Right cardiac atrium (tissue), 5 donors: ENCODE results near the gene KHNYN. TPM values are rescaled to one million over a fixed set of nuclear protein-coding genes. Genes with fewer than 3 reads are reported as not detected.
A peak's percentile ranks its signal among the peaks of the same experiment; 100 is the strongest.
"Not testable (repeated sequence)": the region's sequence is repeated elsewhere in the genome, so short reads cannot be mapped to it uniquely, and the experiment has no call there.

Experiments
- ATAC-seq, 2 donors: fragments of 200-7000 bp; cut with Tn5 transposase; one replicate each; pipeline versions ENCODE4 v1.8.0 to v1.9.1; 2020; ENCODE audit warnings: moderate library complexity in 2 of 2, mild to moderate bottlenecking in 1 of 2
- DNase-seq, 3 donors: peaks; one replicate each; pipeline ENCODE4 v3.0.0-alpha.2; 2020
- H3K27ac ChIP-seq: one replicate; pipeline ENCODE4 v1.5.1; 2013; ENCODE audit warnings: mild to moderate bottlenecking, low read length, control low read depth, moderate library complexity
- H3K27me3 ChIP-seq: one replicate; pipeline ENCODE4 v1.6.1; 2013; ENCODE audit not compliant: control insufficient read depth, insufficient read depth
- H3K4me1 ChIP-seq: one replicate; pipeline ENCODE4 v1.6.1; 2013; ENCODE audit warnings: low read length; ENCODE audit not compliant: control insufficient read depth, insufficient read depth
- H3K4me3 ChIP-seq: one replicate; pipeline ENCODE4 v1.5.1; 2013; ENCODE audit warnings: low read length, control low read depth
- H3K9me3 ChIP-seq: one replicate; pipeline ENCODE4 v1.6.1; 2013; ENCODE audit warnings: low read length; ENCODE audit not compliant: control insufficient read depth
- WGBS: extraction: QIAGEN DNeasy Blood & Tissue Kit; methylation state at CpG from one replicate; pipeline ENCODE4 v1.1.7; 2013; 5-methylcytosine and 5-hydroxymethylcytosine counted together
- intact Hi-C, 4 donors: fragments of 100-400 bp; cut with DNase I; formaldehyde crosslinking; loops; one replicate each; pipeline versions ENCODE4 v1.11.0 to v1.14.0; 2022 to 2023
- polyA plus RNA-seq: library from polyadenylated mRNA; stranded (reverse); fragments of 200-250 nt; gene quantifications from one replicate; pipeline ENCODE4 v1.2.3, GENCODE V29; 2013
- total RNA-seq, 4 donors: library from RNA; stranded (reverse); fragmentation: NEBNext Ultra II Directional; extraction: Animal tissue kit (Norgen Biotek cat#: 25700); gene quantifications; one replicate each; pipeline ENCODE4 v1.2.1, GENCODE V29; 2021
- donor health status: healthy with polysubstance abuse.
- donor health status: DM: no; HTN: yes; CAD: no.
- donor health status: DM: no; HTN: no; CAD: no.
- donor health status: DM: no; HTN: yes; CAD: no; lungs with severe emphysema.
- donor health status: DM: yes; HTN: yes; CAD: no.

Gene KHNYN
- total and polyA plus RNA-seq, 5 donors: 19.1 to 27.7 (median 26.0) TPM

- intact Hi-C loops: no loop called here
These were observed 31.6 kb downstream of the KHNYN start for GRCh38 chr14:24461336-24461735.

GRCh38 chr14:24463017-24463883 is 33.5 kb downstream of the KHNYN start:
- DNase-seq (no peak), ATAC-seq (no peak)
- Histone ChIP-seq H3K4me3 (no peak overlapping the region), H3K27me3 (no peaks in the 10 kb centered on the region), H3K9me3 (no peaks in the 10 kb centered on the region), H3K27ac (no peak overlapping the region), H3K4me1 (no peaks in the 10 kb centered on the region)
- intact Hi-C loops: no loop called here
- WGBS: 47% methylated on average over 5 of the region's 5 CpGs

More at GRCh38 chr14:24461336-24461735, 31.6 kb downstream of the KHNYN start:
- no peaks in the 10 kb centered on the region for H3K9me3 ChIP-seq
- DNase-seq: no peak
- no peaks in the 10 kb centered on the region for H3K4me1 ChIP-seq
- H3K27me3 ChIP-seq: no peaks in the 10 kb centered on the region
- H3K27ac ChIP-seq: no peak overlapping the region
- no peak for ATAC-seq
- H3K4me3 ChIP-seq: no peak overlapping the region

- Histone ChIP-seq H3K27ac (no peak overlapping the region), H3K27me3 (no peaks in the 10 kb centered on the region), H3K9me3 (no peaks in the 10 kb centered on the region), H3K4me3 (no peak overlapping the region), H3K4me1 (no peaks in the 10 kb centered on the region)
- ATAC-seq: no peak
- no peak for DNase-seq
- 70% methylated on average over 4 of the region's 4 CpGs for WGBS
- intact Hi-C loops: no loop called here
These were observed 34.4 kb downstream of the KHNYN start for GRCh38 chr14:24463884-24464785.

GRCh38 chr14:24465368-24465767 is 35.6 kb downstream of the KHNYN start:
- DNase-seq: no peak
- 95% methylated on average over 3 of the region's 3 CpGs for WGBS
- intact Hi-C loops: no loop called here
- no peak overlapping the region for H3K4me3 ChIP-seq
- H3K9me3 ChIP-seq: no peaks in the 10 kb centered on the region
- H3K4me1 ChIP-seq: no peaks in the 10 kb centered on the region
- H3K27ac ChIP-seq: no peak overlapping the region
- no peaks in the 10 kb centered on the region for H3K27me3 ChIP-seq
- ATAC-seq: no peak

- H3K4me1 ChIP-seq: no peaks in the 10 kb centered on the region
- no peak for ATAC-seq
- WGBS: 86% methylated on average over 3 of the region's 3 CpGs
- intact Hi-C loops: no loop called here
- H3K27ac ChIP-seq: no peak overlapping the region
- H3K9me3 ChIP-seq: no peaks in the 10 kb centered on the region
- H3K27me3 ChIP-seq: no peaks in the 10 kb centered on the region
- no peak for DNase-seq
- no peak overlapping the region for H3K4me3 ChIP-seq
These were observed 36.1 kb downstream of the KHNYN start for GRCh38 chr14:24465805-24466204.

- H3K4me3 ChIP-seq, ATAC-seq, intact Hi-C loops, H3K4me1 ChIP-seq, H3K9me3 ChIP-seq, H3K27ac ChIP-seq, DNase-seq, H3K27me3 ChIP-seq: not testable (repeated sequence)
- WGBS: 92% methylated on average over 2 of the region's 2 CpGs
These were observed 40.7 kb downstream of the KHNYN start for GRCh38 chr14:24470450-24470849.

GRCh38 chr14:24473211-24473610 is 43.5 kb downstream of the KHNYN start:
- H3K4me3 ChIP-seq: no peak overlapping the region
- intact Hi-C loops: no loop called here
- 69% methylated on average over 12 of the region's 12 CpGs for WGBS

GRCh38 chr14:24475261-24475660 is 45.5 kb downstream of the KHNYN start:
- Histone ChIP-seq H3K27ac (no peak overlapping the region), H3K4me1 (no peaks in the 10 kb centered on the region), H3K4me3 (no peak overlapping the region), H3K9me3 (no peaks in the 10 kb centered on the region), H3K27me3 (no peaks in the 10 kb centered on the region)
- intact Hi-C loops: no loop called here
- no peak for DNase-seq
- ATAC-seq: no peak
- WGBS: 83% methylated on average over 4 of the region's 4 CpGs

More at GRCh38 chr14:24473211-24473610, 43.5 kb downstream of the KHNYN start:
- no peak for ATAC-seq
- DNase-seq: no peak
- no peaks in the 10 kb centered on the region for H3K4me1 ChIP-seq
- no peak overlapping the region for H3K27ac ChIP-seq
- H3K9me3 ChIP-seq: no peaks in the 10 kb centered on the region
- no peaks in the 10 kb centered on the region for H3K27me3 ChIP-seq

GRCh38 chr14:24479999-24480398 is 50.2 kb downstream of the KHNYN start:
- DNase-seq, H3K4me1 ChIP-seq, H3K9me3 ChIP-seq, H3K27me3 ChIP-seq, ATAC-seq, H3K27ac ChIP-seq, intact Hi-C loops, H3K4me3 ChIP-seq: not testable (repeated sequence)
- WGBS: 0% methylated on average over 1 of the region's 1 CpG

- intact Hi-C loops: no loop called here
- Histone ChIP-seq H3K4me1 (no peaks in the 10 kb centered on the region), H3K27me3 (no peaks in the 10 kb centered on the region), H3K4me3 (no peak overlapping the region), H3K27ac (no peak overlapping the region), H3K9me3 (no peaks in the 10 kb centered on the region)
- DNase-seq: peak in 2 of 3 donors; percentile 30 to 61
- WGBS: 48% methylated on average over 23 of the region's 23 CpGs
- ATAC-seq: peak; percentile 68 to 76
These were observed 52.0 kb downstream of the KHNYN start for GRCh38 chr14:24481622-24482324.
